Measurements from ENCODE around the gene MRAP.

DNA sequence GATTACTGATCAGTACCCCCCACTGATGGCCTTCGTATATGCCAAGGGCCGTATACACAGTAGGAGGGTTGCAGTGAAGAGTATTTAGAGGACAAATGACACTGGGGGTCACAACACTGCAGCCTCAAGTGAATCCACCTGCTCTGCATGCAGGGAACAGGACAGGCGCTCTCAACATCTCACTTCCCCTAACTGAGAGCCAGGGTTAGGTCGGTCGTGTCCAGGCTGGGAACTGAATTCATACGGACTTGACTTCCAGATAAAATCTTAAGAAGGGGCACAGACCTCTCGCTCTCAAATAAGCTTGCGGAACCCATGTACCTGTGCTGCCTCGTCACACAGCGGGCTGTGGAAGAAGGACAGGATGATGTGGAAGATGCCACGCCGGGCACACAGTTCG, 22.8 kb downstream of the MRAP start:
- TF ChIP-seq RFX5 (IDR thresholded peaks at IDR 0.05; ENCODE audit: low read depth, low read length), result no peak
- no peak for TF ChIP-seq RCOR1 (IDR thresholded peaks at IDR 0.05; ENCODE audit: borderline replicate concordance in 1 of 2, low read depth in 2 of 2, low read length in 2 of 2)
- no peak for TF ChIP-seq CTCF (IDR thresholded peaks at IDR 0.05 in 2 of 3, conservative IDR thresholded peaks at IDR 0.05 in 1 of 3; ENCODE audit: insufficient read depth in 2 of 3, low read depth in 1 of 3, low read length in 3 of 3)
- no peak for TF ChIP-seq POLR2A (conservative IDR thresholded peaks at IDR 0.05)
- TF ChIP-seq, protein P1, sequence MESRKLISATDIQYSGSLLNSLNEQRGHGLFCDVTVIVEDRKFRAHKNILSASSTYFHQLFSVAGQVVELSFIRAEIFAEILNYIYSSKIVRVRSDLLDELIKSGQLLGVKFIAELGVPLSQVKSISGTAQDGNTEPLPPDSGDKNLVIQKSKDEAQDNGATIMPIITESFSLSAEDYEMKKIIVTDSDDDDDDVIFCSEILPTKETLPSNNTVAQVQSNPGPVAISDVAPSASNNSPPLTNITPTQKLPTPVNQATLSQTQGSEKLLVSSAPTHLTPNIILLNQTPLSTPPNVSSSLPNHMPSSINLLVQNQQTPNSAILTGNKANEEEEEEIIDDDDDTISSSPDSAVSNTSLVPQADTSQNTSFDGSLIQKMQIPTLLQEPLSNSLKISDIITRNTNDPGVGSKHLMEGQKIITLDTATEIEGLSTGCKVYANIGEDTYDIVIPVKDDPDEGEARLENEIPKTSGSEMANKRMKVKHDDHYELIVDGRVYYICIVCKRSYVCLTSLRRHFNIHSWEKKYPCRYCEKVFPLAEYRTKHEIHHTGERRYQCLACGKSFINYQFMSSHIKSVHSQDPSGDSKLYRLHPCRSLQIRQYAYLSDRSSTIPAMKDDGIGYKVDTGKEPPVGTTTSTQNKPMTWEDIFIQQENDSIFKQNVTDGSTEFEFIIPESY (CRISPR knock-in tag; IDR thresholded peaks at IDR 0.05), result no peak
- no peak for TF ChIP-seq CEBPB (tag; IDR thresholded peaks at IDR 0.05)
- no peak for TF ChIP-seq GABPA (tag; conservative IDR thresholded peaks at IDR 0.05; ENCODE audit: low read depth)

Data from K562 (cell line).